Pancreas (tissue), 10 donors: ENCODE data around the gene RNF207. TPM values are rescaled to one million over a fixed set of nuclear protein-coding genes. Genes with fewer than 3 reads are reported as not detected.
"Not testable (repeated sequence)": the region's sequence is repeated elsewhere in the genome, so short reads cannot be mapped to it uniquely, and the experiment has no call there.

Source experiments
- ATAC-seq, 4 donors: fragments of 200-7000 bp; cut with Tn5 transposase; one replicate each; pipeline versions ENCODE4 v1.8.0 to v1.9.1; 2020; ENCODE audit warnings: mild to moderate bottlenecking in 4 of 4, moderate library complexity in 4 of 4
- DNase-seq, 6 donors: peaks; one replicate each; pipeline ENCODE4 v3.0.0-alpha.2; 2020
- FAIRE-seq: peaks from 2 replicates; lab custom pipeline; 2012; peaks lifted over from hg19 to GRCh38; lab: Jason Lieb, UNC
- H3K27ac ChIP-seq, 4 donors: fragments of 200-600 bp; sonication (generic); 1 replicate in 3 of 4; 2 replicates in 1 of 4; pipeline versions ENCODE4 v1.5.0 to v1.8.0; 2020
- H3K27me3 ChIP-seq, 4 donors: fragments of 200-600 bp; one replicate each; pipeline ENCODE4 v1.8.0; 2021
- H3K36me3 ChIP-seq, 3 donors: fragments of 200-600 bp; sonication (generic) in 1 of 3; one replicate each; pipeline versions ENCODE4 v1.5.0 to v1.8.0; 2020 to 2021
- H3K4me1 ChIP-seq, 3 donors: fragments of 200-600 bp; one replicate each; pipeline ENCODE4 v1.8.0; 2021
- H3K4me3 ChIP-seq, 4 donors: fragments of 200-600 bp; sonication (generic) in 2 of 4; one replicate each; pipeline versions ENCODE4 v1.5.0 to v1.8.0; 2020 to 2021
- H3K9me3 ChIP-seq, 4 donors: fragments of 200-600 bp; one replicate each; pipeline ENCODE4 v1.8.0; 2021
- CTCF ChIP-seq, 4 donors: fragments of 200-600 bp; sonication (generic) in 3 of 4; IDR thresholded peaks; one replicate each; pipeline versions ENCODE4 v1.5.0 to v1.8.0; 2021; ENCODE audit warnings: antibody characterized with exemption in 4 of 4
- WGBS, 2 donors: extraction: QIAGEN DNeasy Blood & Tissue Kit; methylation state at CpG; one replicate each; pipeline ENCODE4 v1.1.7; 2013; 5-methylcytosine and 5-hydroxymethylcytosine counted together
- intact Hi-C, 3 donors: fragments of 100-400 bp; cut with DNase I; formaldehyde crosslinking; loops; one replicate each; pipeline versions ENCODE4 v1.11.1 to v1.14.2; 2022
- polyA plus RNA-seq, 2 donors: library from polyadenylated mRNA; stranded (reverse); fragments of 200-250 nt; gene quantifications; one replicate each; pipeline ENCODE4 v1.2.3, GENCODE V29; 2013
- total RNA-seq, 6 donors: library from RNA; stranded (reverse); fragmentation: NEBNext Ultra II Directional in 4 of 6; extraction: Animal tissue kit (Norgen Biotek cat#: 25700) in 4 of 6; gene quantifications; one replicate each; pipeline versions ENCODE4 v1.2.1 to v1.2.4, GENCODE V29; 2021 to 2023
- donor health status: healthy with polysubstance abuse.
- donor health status: DM: no; HTN: no; CAD: no; lungs with moderate emphysema.
- donor health status: DM: no; HTN: no; CAD: no.
- donor health status: control.
- donor health status: control.
- donor health status: Bipolar disorder and iron deficiency.
- donor health status: DM: yes; HTN: yes; CAD: no.
- donor health status: DM: no; HTN: no; CAD: no.
- donor health status: DM: no; HTN: no; CAD: no.
- donor health status: DM: yes; HTN: yes; CAD: no.

Gene RNF207
- total and polyA plus RNA-seq, 8 donors: 7.1 to 52.8 (median 13.4) TPM

- no peak for ATAC-seq
- TF ChIP-seq CTCF (IDR thresholded peaks at IDR 0.05): no peak
These were observed 6.5 kb downstream of the RNF207 start for GRCh38 chr1:6212193-6212959.

DNA sequence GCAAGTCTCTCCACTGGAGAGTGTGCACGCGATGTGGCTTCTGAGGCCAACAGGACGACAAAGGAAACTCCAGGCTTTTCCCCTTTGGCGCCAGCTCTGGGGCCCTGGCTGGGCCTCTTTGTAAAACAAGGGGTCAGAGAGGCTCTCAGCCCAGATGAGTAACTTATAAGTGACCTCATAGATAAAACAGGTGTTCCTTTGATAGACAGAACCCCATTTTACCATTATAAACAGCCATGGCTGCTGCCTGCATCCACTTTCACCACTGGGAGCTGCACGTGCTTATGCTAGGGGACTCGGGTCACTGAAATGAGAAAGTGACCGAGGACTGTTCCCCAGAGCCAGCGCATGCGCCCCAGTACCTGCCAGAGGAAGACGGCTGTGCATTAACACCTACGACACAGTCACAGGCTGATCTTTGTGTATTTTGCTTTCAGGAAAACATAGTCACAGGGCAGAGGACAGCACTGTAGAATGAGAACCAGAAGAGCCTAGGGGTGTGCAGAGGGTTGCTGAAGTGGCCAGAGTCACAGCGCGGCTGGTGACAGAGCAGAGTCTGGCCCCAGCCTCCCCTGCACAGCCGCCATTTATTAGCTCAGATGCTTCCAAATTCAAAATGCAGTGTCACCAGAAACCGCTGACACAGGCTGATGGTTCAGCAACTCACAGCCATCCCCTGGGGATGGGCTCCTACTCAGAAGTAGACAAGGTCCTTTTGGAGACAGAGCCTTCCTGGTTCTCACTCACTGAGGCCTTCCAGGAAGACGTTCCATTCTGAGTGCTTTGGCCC is 12.7 kb downstream of the RNF207 start:
- Histone ChIP-seq H3K36me3 (peaks cover 0 to 5% (median 0%) of the 10 kb centered on the region in 3 donors), H3K27me3 (no peaks in the 10 kb centered on the region), H3K9me3 (no peaks in the 10 kb centered on the region), H3K4me1 (no peaks in the 10 kb centered on the region), H3K4me3 (no peak overlapping the region), H3K27ac (peak overlapping the region; percentile 11 to 55 (median 40))
- FAIRE-seq (no peak), ATAC-seq (peak; percentile 48 to 75 (median 63)), DNase-seq (peak in 2 of 6 donors; percentile 41 to 44)
- WGBS, 2 donors: 68 to 74% methylated on average over 16 of the region's 16 CpGs
- intact Hi-C loops: no loop called here
- no peak for TF ChIP-seq CTCF (IDR thresholded peaks at IDR 0.05)

More at GRCh38 chr1:6212193-6212959, 6.5 kb downstream of the RNF207 start:
- Histone ChIP-seq H3K36me3 (peaks cover 0 to 5% (median 0%) of the 10 kb centered on the region in 3 donors), H3K4me1 (no peaks in the 10 kb centered on the region), H3K27ac (no peak overlapping the region), H3K27me3 (no peaks in the 10 kb centered on the region), H3K9me3 (no peaks in the 10 kb centered on the region), H3K4me3 (no peak overlapping the region)
- intact Hi-C loops: no loop called here
- no peak for FAIRE-seq
- DNase-seq: peak in 1 of 6 donors; percentile 54
- 91 to 92% methylated on average over 20 of the region's 20 CpGs for WGBS, 2 donors

DNA sequence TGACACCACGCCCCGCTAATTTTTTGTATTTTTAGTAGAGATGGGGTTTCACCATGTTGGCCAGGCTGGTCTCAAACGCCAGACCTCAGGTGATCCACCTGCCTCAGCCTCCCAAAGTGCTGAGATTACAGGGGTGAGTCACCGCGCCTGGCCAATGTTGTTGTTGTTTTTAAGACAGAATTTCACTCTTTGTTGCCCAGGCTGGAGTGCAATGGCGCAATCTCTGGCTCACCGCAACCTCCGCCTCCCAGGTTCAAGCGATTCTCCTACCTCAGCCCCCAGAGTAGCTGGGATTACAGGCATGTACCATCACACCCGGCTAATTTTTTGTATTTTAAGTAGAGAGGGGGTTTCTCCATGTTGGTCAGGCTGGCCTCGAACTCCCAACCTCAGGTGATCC is 13.7 kb downstream of the RNF207 start:
- H3K4me3 ChIP-seq, H3K4me1 ChIP-seq, H3K27ac ChIP-seq, H3K27me3 ChIP-seq, intact Hi-C loops, ATAC-seq, FAIRE-seq, H3K9me3 ChIP-seq: not testable (repeated sequence)
- 83 to 86% methylated on average over 11 of the region's 11 CpGs for WGBS, 2 donors
- H3K36me3 ChIP-seq: peaks cover 0 to 16% (median 7%) of the 10 kb centered on the region in 3 donors
- peak in 1 of 6 donors; percentile 2 for DNase-seq

- Histone ChIP-seq H3K36me3 (peaks cover 0 to 22% (median 7%) of the 10 kb centered on the region in 3 donors), H3K4me3 (no peak overlapping the region), H3K4me1 (no peaks in the 10 kb centered on the region), H3K27ac (no peak overlapping the region), H3K9me3 (no peaks in the 10 kb centered on the region), H3K27me3 (no peaks in the 10 kb centered on the region)
- intact Hi-C loops: no loop called here
- 83 to 87% methylated on average over 8 of the region's 8 CpGs for WGBS, 2 donors
- TF ChIP-seq CTCF (IDR thresholded peaks at IDR 0.05): no peak
- FAIRE-seq: no peak
- ATAC-seq: peak in 3 of 4 donors; percentile 8 to 54 (median 25)
- peak in 1 of 6 donors; percentile 8 for DNase-seq
These were observed 14.3 kb downstream of the RNF207 start for GRCh38 chr1:6220236-6220635.

- intact Hi-C loops: no loop called here
- no peak for FAIRE-seq
- H3K27me3 ChIP-seq: no peaks in the 10 kb centered on the region
- peak in 1 of 6 donors; percentile 15 for DNase-seq
- H3K9me3 ChIP-seq: no peaks in the 10 kb centered on the region
- ATAC-seq: no peak
- no peak overlapping the region for H3K4me3 ChIP-seq
- H3K27ac ChIP-seq: no peak overlapping the region
- TF ChIP-seq CTCF (IDR thresholded peaks at IDR 0.05): no peak
- H3K4me1 ChIP-seq: no peaks in the 10 kb centered on the region
- 94 to 96% methylated on average over 12 of the region's 12 CpGs for WGBS, 2 donors
- peaks cover 0 to 22% (median 7%) of the 10 kb centered on the region in 3 donors for H3K36me3 ChIP-seq
These were observed 15.4 kb downstream of the RNF207 start for GRCh38 chr1:6221210-6221784.
